Measurements from ENCODE around the gene COA7. TPM values are rescaled to one million over a fixed set of nuclear protein-coding genes. Genes with fewer than 3 reads are reported as not detected.

COA7 gene
- total RNA-seq, 4 donors from 2014 or later = 2.2 to 12.7 (median 9.1) TPM

DNA sequence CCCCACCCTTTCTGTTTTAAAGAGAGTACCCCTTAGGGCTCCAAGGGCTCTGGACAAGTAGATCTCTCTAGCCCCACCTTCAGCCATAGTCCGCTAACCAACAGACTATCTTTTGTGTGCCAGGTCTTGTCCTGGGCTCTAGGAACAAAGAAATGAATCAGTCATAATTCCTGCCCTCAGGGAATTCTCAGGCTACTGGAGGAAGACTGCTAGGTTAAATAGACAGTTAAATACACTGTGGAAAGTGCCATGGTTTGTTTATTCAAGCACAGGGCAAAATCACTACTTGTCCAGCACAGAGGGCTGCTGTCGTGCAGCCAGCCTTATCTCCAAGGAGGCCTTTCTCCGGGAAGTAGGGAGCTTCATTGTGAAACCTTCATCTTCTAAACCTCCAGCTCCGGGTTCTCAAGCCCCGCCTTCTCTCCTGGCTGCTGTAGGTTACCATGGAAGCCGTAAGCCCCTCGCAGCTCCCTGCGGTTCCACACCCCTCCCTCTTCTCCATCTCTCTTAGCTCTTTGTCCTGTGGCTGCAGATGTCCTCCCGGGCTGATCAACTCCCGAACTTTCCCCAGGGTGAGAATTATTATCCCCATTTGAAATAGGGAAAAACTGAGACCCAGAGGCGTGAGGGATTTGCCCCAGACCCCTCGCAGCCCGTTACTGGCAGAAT is 35.4 kb downstream of the COA7 start:
- in situ Hi-C loops (cut with MboI; ENCODE audit: low pct_ligation_motif_present in 1 of 4, low pct_unique_long_range_greater_than_20kb in 1 of 4, low sequenced_read_pairs in 3 of 4) = no loop called here
- WGBS, 2 donors (ENCODE audit: low coverage in 1 of 2) = 45 to 75% methylated on average over 2 to 13 of the region's 13 CpGs

DNA sequence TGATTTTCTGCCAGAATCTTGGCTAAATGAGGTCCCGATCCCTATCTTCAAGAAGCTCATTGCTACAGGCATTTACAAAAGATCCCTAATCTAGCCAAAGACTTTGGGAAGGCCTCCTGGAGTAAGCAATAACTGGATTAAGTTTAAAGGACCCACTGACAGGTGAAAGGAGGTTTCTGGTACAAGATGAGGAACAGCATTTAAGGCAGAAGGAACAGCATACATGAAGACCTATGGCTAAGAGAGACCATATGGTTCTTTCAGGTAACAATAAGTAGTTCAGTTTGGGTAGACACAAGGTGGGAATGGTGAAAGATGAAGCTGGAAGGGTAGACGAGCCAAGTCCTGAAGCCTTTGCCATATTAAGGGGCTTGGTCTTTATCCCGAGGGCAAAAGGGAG is 37.3 kb downstream of the COA7 start:
- no peak for TF ChIP-seq EP300 (IDR thresholded peaks at IDR 0.05; ENCODE audit: low read depth)
- TF ChIP-seq, protein P1, sequence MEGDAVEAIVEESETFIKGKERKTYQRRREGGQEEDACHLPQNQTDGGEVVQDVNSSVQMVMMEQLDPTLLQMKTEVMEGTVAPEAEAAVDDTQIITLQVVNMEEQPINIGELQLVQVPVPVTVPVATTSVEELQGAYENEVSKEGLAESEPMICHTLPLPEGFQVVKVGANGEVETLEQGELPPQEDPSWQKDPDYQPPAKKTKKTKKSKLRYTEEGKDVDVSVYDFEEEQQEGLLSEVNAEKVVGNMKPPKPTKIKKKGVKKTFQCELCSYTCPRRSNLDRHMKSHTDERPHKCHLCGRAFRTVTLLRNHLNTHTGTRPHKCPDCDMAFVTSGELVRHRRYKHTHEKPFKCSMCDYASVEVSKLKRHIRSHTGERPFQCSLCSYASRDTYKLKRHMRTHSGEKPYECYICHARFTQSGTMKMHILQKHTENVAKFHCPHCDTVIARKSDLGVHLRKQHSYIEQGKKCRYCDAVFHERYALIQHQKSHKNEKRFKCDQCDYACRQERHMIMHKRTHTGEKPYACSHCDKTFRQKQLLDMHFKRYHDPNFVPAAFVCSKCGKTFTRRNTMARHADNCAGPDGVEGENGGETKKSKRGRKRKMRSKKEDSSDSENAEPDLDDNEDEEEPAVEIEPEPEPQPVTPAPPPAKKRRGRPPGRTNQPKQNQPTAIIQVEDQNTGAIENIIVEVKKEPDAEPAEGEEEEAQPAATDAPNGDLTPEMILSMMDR (IDR thresholded peaks at IDR 0.05) = no peak
- no peak for TF ChIP-seq POLR2AphosphoS5 (IDR thresholded peaks at IDR 0.05)
- no peak for TF ChIP-seq POLR2A (IDR thresholded peaks at IDR 0.05)
- in situ Hi-C loops (cut with MboI; ENCODE audit: low pct_ligation_motif_present in 1 of 4, low pct_unique_long_range_greater_than_20kb in 1 of 4, low sequenced_read_pairs in 3 of 4) = no loop called here

More for the DNA sequence above, 35.4 kb downstream of the COA7 start:
- Histone ChIP-seq H3K27ac (no peak overlapping the region), H3K27me3 (no peaks in the 10 kb centered on the region), H3K4me1 (no peaks in the 10 kb centered on the region), H3K9me3 (no peaks in the 10 kb centered on the region), H3K4me3 (no peak overlapping the region), H3K36me3 (no peaks in the 10 kb centered on the region)
- TF ChIP-seq, protein P1 (IDR thresholded peaks at IDR 0.05) = no peak
- TF ChIP-seq POLR2A (IDR thresholded peaks at IDR 0.05) = no peak
- DNase-seq = no peak
- intact Hi-C loops (cut with DNase I; ENCODE audit: low total_unique reads) = no loop called here

DNA sequence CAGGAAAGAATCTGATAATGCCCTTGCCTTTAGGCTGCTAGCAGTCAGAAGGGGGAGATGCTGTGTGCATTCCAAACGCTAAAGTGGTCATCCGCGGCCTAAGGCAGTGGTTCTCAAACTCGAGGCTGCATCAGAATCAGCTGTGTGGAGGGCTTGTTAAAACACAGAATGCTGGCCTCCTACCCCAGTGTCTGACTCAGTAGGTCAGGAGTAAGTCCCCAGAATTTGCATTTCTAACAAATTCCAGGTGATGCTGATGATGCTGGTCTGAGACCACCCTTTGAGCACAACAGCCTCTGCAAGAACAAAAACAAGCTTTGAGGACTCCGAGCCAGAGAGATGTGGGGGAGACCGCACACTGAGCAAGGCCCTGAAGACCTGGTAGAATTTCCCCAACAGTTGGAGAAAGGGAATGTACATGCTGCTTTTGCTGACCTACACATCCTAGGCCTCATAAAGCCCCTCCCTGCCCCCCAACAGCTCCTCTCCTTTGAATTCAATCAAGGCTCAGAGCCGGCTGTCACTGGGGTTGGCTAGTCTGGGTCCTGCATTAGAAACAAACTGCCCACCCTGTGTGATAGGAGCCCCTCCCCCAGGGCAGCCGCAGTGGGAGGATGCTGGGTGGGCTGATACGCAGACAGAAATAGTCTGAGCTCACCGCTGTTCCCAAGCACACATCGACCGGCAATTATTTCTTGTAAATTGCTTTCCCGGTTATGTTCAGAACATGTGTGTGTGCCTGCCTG is 38.1 kb downstream of the COA7 start:
- DNase-seq = no peak
- Histone ChIP-seq H3K27me3 (no peaks in the 10 kb centered on the region), H3K4me3 (no peak overlapping the region), H3K9me3 (no peaks in the 10 kb centered on the region), H3K4me1 (no peaks in the 10 kb centered on the region), H3K27ac (no peak overlapping the region), H3K36me3 (no peaks in the 10 kb centered on the region)
- TF ChIP-seq, protein P1 (IDR thresholded peaks at IDR 0.05) = no peak
- TF ChIP-seq POLR2AphosphoS5 (IDR thresholded peaks at IDR 0.05) (no peak), POLR2A (IDR thresholded peaks at IDR 0.05) (no peak), EP300 (IDR thresholded peaks at IDR 0.05; ENCODE audit: low read depth) (no peak)
- WGBS, 2 donors (ENCODE audit: low coverage in 1 of 2) = 74% methylated on average over 13 of the region's 13 CpGs; no CpG with 5 or more reads in 1 of the 2 donors
- intact Hi-C loops (cut with DNase I; ENCODE audit: low total_unique reads) (no loop called here), in situ Hi-C loops (cut with MboI; ENCODE audit: low pct_ligation_motif_present in 1 of 4, low pct_unique_long_range_greater_than_20kb in 1 of 4, low sequenced_read_pairs in 3 of 4) (no loop called here)

More for the DNA sequence above, 37.3 kb downstream of the COA7 start:
- intact Hi-C loops (cut with DNase I; ENCODE audit: low total_unique reads) = no loop called here
- no peaks in the 10 kb centered on the region for H3K27me3 ChIP-seq
- no peaks in the 10 kb centered on the region for H3K9me3 ChIP-seq
- H3K4me3 ChIP-seq = no peak overlapping the region
- H3K4me1 ChIP-seq = no peaks in the 10 kb centered on the region
- H3K36me3 ChIP-seq = no peaks in the 10 kb centered on the region
- 62% methylated on average over 3 of the region's 3 CpGs; no CpG with 5 or more reads in 1 of the 2 donors for whole genome bisulfite sequencing, 2 donors (ENCODE audit: low coverage in 1 of 2)
- no peak for DNase-seq
- no peak overlapping the region for H3K27ac ChIP-seq

DNA sequence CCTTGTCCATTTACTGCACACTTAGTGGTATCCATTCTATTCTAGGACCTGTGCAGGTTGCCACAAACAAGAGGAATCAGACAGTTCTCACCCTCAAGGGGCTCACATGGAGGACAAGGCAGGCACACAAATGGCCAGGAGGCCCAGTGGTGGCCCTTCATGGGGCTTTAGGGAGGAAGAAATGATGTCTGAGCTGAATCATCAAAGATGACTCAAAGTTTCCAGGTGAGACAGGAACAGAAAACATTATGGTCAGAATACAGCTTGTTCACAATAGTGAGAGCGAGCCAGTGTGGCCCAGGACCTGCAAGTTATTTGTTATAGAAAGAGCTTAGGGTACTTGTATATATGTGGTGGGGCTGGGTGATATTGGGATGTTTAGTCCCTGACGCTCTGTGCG is 38.8 kb downstream of the COA7 start:
- Histone ChIP-seq H3K4me1 (no peaks in the 10 kb centered on the region), H3K4me3 (no peak overlapping the region), H3K36me3 (no peaks in the 10 kb centered on the region), H3K27ac (no peak overlapping the region), H3K27me3 (no peaks in the 10 kb centered on the region), H3K9me3 (no peaks in the 10 kb centered on the region)
- TF ChIP-seq POLR2AphosphoS5 (IDR thresholded peaks at IDR 0.05) = no peak
- TF ChIP-seq EP300 (IDR thresholded peaks at IDR 0.05; ENCODE audit: low read depth) = no peak
- TF ChIP-seq POLR2A (IDR thresholded peaks at IDR 0.05) = no peak
- TF ChIP-seq, protein P1 (IDR thresholded peaks at IDR 0.05) = no peak
- no peak for DNase-seq
- intact Hi-C loops (cut with DNase I; ENCODE audit: low total_unique reads) = no loop called here
- WGBS, 2 donors (ENCODE audit: low coverage in 1 of 2) = 90 to 94% methylated on average over 2 to 3 of the region's 3 CpGs
- in situ Hi-C loops (cut with MboI; ENCODE audit: low pct_ligation_motif_present in 1 of 4, low pct_unique_long_range_greater_than_20kb in 1 of 4, low sequenced_read_pairs in 3 of 4) = no loop called here
